ENCODE data around the gene CHP2. TPM values are rescaled to one million over a fixed set of nuclear protein-coding genes. Genes with fewer than 3 reads are reported as not detected.
"Not testable (repeated sequence)": the region's sequence is repeated elsewhere in the genome, so short reads cannot be mapped to it uniquely, and the experiment has no call there.

The CHP2 gene
- total RNA-seq, 1 donor from 2014 or later, result 0.80 TPM

- H3K9me3 ChIP-seq, result peaks cover 14% of the 10 kb centered on the region
- H3K4me3 ChIP-seq, result no peak overlapping the region
- no peaks in the 10 kb centered on the region for H3K36me3 ChIP-seq
- intact Hi-C loops (cut with DNase I), result loop anchor here (10.0 kb wide), 1 partner anchor 70 kb away; no protein-coding TSS in a partner anchor
- H3K27me3 ChIP-seq (ENCODE audit: low read depth), result peaks cover 2% of the 10 kb centered on the region
- DNase-seq, result no peak
- TF ChIP-seq CTCF (IDR thresholded peaks at IDR 0.05), result no peak
- no peak overlapping the region for H3K27ac ChIP-seq
- H3K4me1 ChIP-seq, result no peaks in the 10 kb centered on the region
- ATAC-seq, result no peak
Observed at GRCh38 chr16:23724785-23725131, 30.1 kb upstream of the CHP2 start.

- Histone ChIP-seq H3K4me1 (no peaks in the 10 kb centered on the region), H3K27ac (no peak overlapping the region), H3K9me3 (peaks cover 14% of the 10 kb centered on the region), H3K36me3 (no peaks in the 10 kb centered on the region), H3K27me3 (ENCODE audit: low read depth) (peaks cover 3% of the 10 kb centered on the region), H3K4me3 (no peak overlapping the region)
- DNase-seq (no peak), ATAC-seq (no peak)
- intact Hi-C loops (cut with DNase I), result loop anchor here (10.0 kb wide), 1 partner anchor 68 kb away; no protein-coding TSS in a partner anchor
- no peak for TF ChIP-seq CTCF (IDR thresholded peaks at IDR 0.05)
Observed at GRCh38 chr16:23726710-23727109, 28.1 kb upstream of the CHP2 start.

GRCh38 chr16:23728112-23728477, 26.7 kb upstream of the CHP2 start:
- no peaks in the 10 kb centered on the region for H3K4me1 ChIP-seq
- H3K9me3 ChIP-seq, result peaks cover 6% of the 10 kb centered on the region
- TF ChIP-seq CTCF (IDR thresholded peaks at IDR 0.05), result no peak
- DNase-seq (no peak), ATAC-seq (no peak)
- H3K36me3 ChIP-seq, result no peaks in the 10 kb centered on the region
- H3K27ac ChIP-seq, result no peak overlapping the region
- no peak overlapping the region for H3K4me3 ChIP-seq
- intact Hi-C loops (cut with DNase I), result loop anchor here (10.0 kb wide), 1 partner anchor 67 kb away; no protein-coding TSS in a partner anchor
- peaks cover 3% of the 10 kb centered on the region for H3K27me3 ChIP-seq (ENCODE audit: low read depth)

DNA sequence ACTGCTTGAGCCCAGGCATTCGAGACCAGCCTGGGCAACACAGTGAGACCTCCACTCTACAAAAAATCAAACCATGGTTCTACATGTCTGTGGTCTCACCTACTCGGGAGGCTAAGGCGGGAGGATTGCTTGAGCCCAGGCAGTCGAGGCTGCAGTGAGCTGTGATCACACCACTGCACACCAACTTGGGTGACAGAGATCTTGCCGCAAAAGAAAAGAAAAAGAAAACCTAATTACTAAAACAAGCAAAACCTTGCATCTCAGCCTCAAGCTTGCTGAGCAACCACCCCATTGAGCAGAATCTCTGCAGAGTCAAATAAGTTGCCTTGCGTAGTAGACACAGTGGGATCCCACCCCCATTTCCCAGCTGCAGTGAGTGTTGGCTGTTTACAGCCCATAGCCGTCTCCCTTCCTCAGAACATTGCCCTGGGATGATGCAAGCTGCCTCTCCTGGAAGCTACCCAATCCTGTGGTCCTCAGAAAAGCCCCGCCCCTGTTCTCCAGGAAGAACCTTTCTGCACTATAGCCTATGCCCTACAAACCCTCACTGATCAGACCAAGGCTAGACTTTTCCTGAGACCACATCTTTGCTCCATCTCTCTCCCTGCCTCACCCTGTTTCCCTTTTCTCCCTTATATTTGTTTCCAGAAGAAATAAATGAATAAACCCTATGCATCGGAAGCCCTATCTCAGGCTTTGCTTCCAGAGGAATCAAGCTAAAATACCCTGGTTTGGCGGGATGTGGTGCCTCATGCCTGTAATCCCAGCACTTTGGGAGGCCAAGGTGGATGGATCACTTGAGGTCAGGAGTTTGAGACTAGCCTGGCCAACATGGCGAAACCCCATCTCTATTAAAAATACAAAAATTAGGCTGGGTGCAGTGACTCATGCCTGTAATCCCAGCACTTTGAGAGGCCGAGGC, 25.1 kb upstream of the CHP2 start:
- H3K36me3 ChIP-seq, result no peaks in the 10 kb centered on the region
- no peaks in the 10 kb centered on the region for H3K9me3 ChIP-seq
- no peaks in the 10 kb centered on the region for H3K4me1 ChIP-seq
- DNase-seq (peak; percentile 49), ATAC-seq (peak; percentile 62 to 63)
- H3K27me3 ChIP-seq (ENCODE audit: low read depth), result peaks cover 3% of the 10 kb centered on the region
- no peak for TF ChIP-seq CTCF (IDR thresholded peaks at IDR 0.05)
- no peak overlapping the region for H3K4me3 ChIP-seq
- intact Hi-C loops (cut with DNase I), result loop anchor here (10.0 kb wide), 1 partner anchor 65 kb away; no protein-coding TSS in a partner anchor
- no peak overlapping the region for H3K27ac ChIP-seq

- TF ChIP-seq CTCF (IDR thresholded peaks at IDR 0.05), result no peak
- intact Hi-C loops (cut with DNase I), result no loop called here
- Histone ChIP-seq H3K4me3 (no peak overlapping the region), H3K27ac (no peak overlapping the region), H3K9me3 (no peaks in the 10 kb centered on the region), H3K36me3 (no peaks in the 10 kb centered on the region), H3K27me3 (ENCODE audit: low read depth) (peaks cover 8% of the 10 kb centered on the region), H3K4me1 (no peaks in the 10 kb centered on the region)
- ATAC-seq, result no peak
- DNase-seq, result no peak
Observed at GRCh38 chr16:23734176-23734893, 20.5 kb upstream of the CHP2 start.

DNA sequence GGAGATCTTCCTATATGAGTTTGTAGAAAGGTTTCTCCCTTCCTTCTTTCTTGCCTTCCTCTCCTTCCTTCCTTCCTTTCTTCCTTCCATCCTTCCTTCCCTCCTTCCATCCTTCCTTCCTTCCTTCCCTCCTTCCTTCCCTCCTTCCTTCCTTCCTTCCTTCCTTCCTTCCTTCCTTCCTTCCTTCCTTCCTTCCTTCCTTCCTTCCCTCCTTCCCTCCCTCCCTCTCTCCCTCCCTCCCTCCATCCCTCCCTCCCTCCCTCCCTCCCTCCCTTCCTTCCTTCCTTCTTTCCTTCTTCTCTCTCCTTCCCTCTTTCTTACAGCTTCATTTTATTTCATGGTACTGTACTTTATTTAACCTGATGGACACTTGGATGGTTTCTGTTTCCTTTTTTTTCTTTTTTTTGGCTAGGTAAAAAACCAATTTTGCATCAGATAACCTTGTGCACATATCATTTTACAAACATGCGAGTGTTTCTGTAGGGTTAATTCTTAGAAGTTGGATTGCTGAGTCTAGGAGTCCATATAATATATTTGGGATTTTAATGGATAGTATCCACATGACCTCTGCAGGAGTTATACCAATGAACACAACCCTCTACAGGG, 17.3 kb upstream of the CHP2 start:
- intact Hi-C loops (cut with DNase I); H3K27me3 ChIP-seq (ENCODE audit: low read depth): not testable (repeated sequence)

More for the DNA sequence above, 17.3 kb upstream of the CHP2 start:
- not testable (repeated sequence) for ATAC-seq, H3K9me3 ChIP-seq, H3K4me3 ChIP-seq, H3K4me1 ChIP-seq, H3K27ac ChIP-seq, DNase-seq, H3K36me3 ChIP-seq
